K562 (cell line): Measurements from ENCODE around the gene SHISA5. TPM values are rescaled to one million over a fixed set of nuclear protein-coding genes. Genes with fewer than 3 reads are reported as not detected.

Experiments
- ATAC-seq: fragments of 200-7000 bp; cut with Tn5 transposase; 3 replicates; pipeline ENCODE4 v1.9.1; 2020; ENCODE audit warnings: moderate library complexity
- BruUV-seq: library from RNA; stranded (reverse); fragments of 400-500 nt; replicated peaks from 2 replicates; lab custom pipeline; 2021; lab: Mats Ljungman, UMichigan
- CTCF ChIA-PET: fragments of 300-600 bp; formaldehyde crosslinking; extraction: SDS; loops from one replicate; lab custom pipeline; 2021; ENCODE audit warnings: low intra/inter-chr PET ratio; lab: Yijun Ruan, JAX
- POLR2A ChIA-PET: fragments of 300-600, 350-650 bp; sonication (Branson Sonifier 250); formaldehyde crosslinking; extraction: SDS; loops from one replicate; lab custom pipeline; 2021; ENCODE audit warnings: antibody characterized with exemption, inconsistent platforms; lab: Yijun Ruan, JAX
- DNase-seq, 4 experiments: peaks; one replicate each; pipeline versions ENCODE4 v3.0.0 to v3.0.0-alpha.2; 2011 to 2018; ENCODE audit warnings: low spot score in 3 of 4, mixed read lengths in 3 of 4; ENCODE audit errors: extremely low read depth in 1 of 4
- FAIRE-seq: peaks from 2 replicates; lab custom pipeline; 2011; peaks lifted over from hg19 to GRCh38; lab: Jason Lieb, UNC
- H2AFZ ChIP-seq: 2 replicates; pipeline ENCODE4 v1.6.0; 2011; ENCODE audit warnings: low read depth, low read length, control low read depth, inconsistent platforms
- H3K27ac ChIP-seq: fragments of 200-600 bp; 3 replicates; pipeline ENCODE4 v1.8.0; 2011; ENCODE audit warnings: low read depth, mild to moderate bottlenecking, control low read depth, inconsistent platforms, low read length, moderate library complexity, mixed read lengths; ENCODE audit errors: extremely low read depth
- H3K27me3 ChIP-seq, 2 experiments: fragments of 300-600 bp in 1 of 2; 2 replicates in 1 of 2; 3 replicates in 1 of 2; pipeline versions ENCODE4 v1.6.0 to v1.8.0; 2011; ENCODE audit warnings: inconsistent platforms in 2 of 2, low read length in 2 of 2, mild to moderate bottlenecking in 1 of 2, mixed read lengths in 1 of 2, moderate library complexity in 1 of 2; ENCODE audit not compliant: control insufficient read depth in 2 of 2, insufficient read depth in 2 of 2
- H3K36me3 ChIP-seq: fragments of 300-600 bp; 3 replicates; pipeline ENCODE4 v1.8.0; 2011; ENCODE audit warnings: mild to moderate bottlenecking, low read length, inconsistent platforms; ENCODE audit not compliant: control insufficient read depth, insufficient read depth
- H3K4me1 ChIP-seq, 2 experiments: fragments of 200-600 bp in 1 of 2; replicated peaks in 1 of 2; 2 replicates in 1 of 2; 3 replicates in 1 of 2; pipeline versions ENCODE4 v1.5.1 to v1.8.0; 2011; ENCODE audit warnings: inconsistent platforms in 2 of 2, low read length in 2 of 2, mild to moderate bottlenecking in 1 of 2, mixed read lengths in 1 of 2, moderate library complexity in 1 of 2; ENCODE audit not compliant: control insufficient read depth in 2 of 2, insufficient read depth in 2 of 2
- H3K4me2 ChIP-seq: 2 replicates; pipeline ENCODE4 v1.6.1; 2011; ENCODE audit warnings: low read length, control low read depth, inconsistent platforms, mixed read lengths; ENCODE audit not compliant: insufficient read depth
- H3K4me3 ChIP-seq: fragments of 200-600 bp; sonication (generic), shearing (Covaris generic); 2 replicates; pipeline ENCODE4 v1.5.1; 2016; ENCODE audit warnings: control low read depth, inconsistent platforms
- H3K79me2 ChIP-seq: fragments of 200-600 bp; 3 replicates; pipeline ENCODE4 v1.8.0; 2011; ENCODE audit warnings: low read length, inconsistent platforms; ENCODE audit not compliant: control insufficient read depth, insufficient read depth
- H3K9ac ChIP-seq, 2 experiments: 2 replicates each; pipeline versions ENCODE4 v1.6.0 to v1.6.1; 2011; ENCODE audit warnings: low read depth in 2 of 2, low read length in 2 of 2, control low read depth in 1 of 2, inconsistent platforms in 1 of 2, mild to moderate bottlenecking in 1 of 2, mixed read lengths in 1 of 2; ENCODE audit not compliant: insufficient read depth in 1 of 2
- H3K9me1 ChIP-seq: one replicate; pipeline ENCODE4 v1.6.0; 2011; ENCODE audit warnings: inconsistent platforms, mild to moderate bottlenecking, low read length, moderate library complexity; ENCODE audit not compliant: control insufficient read depth, insufficient read depth
- H3K9me3 ChIP-seq: replicated peaks from 2 replicates; pipeline ENCODE4 v1.5.1; 2011; ENCODE audit warnings: low read depth, low read length, inconsistent platforms; ENCODE audit not compliant: control insufficient read depth, insufficient read depth
- H4K20me1 ChIP-seq: replicated peaks from 2 replicates; pipeline ENCODE4 v1.6.1; 2011; ENCODE audit warnings: low read length, inconsistent platforms, mixed read lengths; ENCODE audit not compliant: control insufficient read depth, insufficient read depth
- BRD9 ChIP-seq: fragments of 450-650 bp; IDR thresholded peaks from 2 replicates; pipeline ENCODE4 v1.6.1; 2018; ENCODE audit warnings: low read depth; ENCODE audit not compliant: partially characterized antibody
- BRF1 ChIP-seq: IDR thresholded peaks from 3 replicates; pipeline ENCODE4 v1.6.1; 2011; ENCODE audit warnings: borderline replicate concordance, mild to moderate bottlenecking; ENCODE audit not compliant: insufficient read length; ENCODE audit errors: extremely low read depth
- FOXA3 ChIP-seq, 2 experiments: fragments of 450-650 bp in 1 of 2; sonication (generic) in 1 of 2; formaldehyde crosslinking; IDR thresholded peaks in 1 of 2; conservative IDR thresholded peaks in 1 of 2; 2 replicates each; pipeline versions ENCODE4 v1.4.0 to v1.8.0; 2020 to 2022; ENCODE audit warnings: mild to moderate bottlenecking in 2 of 2, missing genetic modification reagents in 1 of 2
- KAT8 ChIP-seq: fragments of 450-650 bp; IDR thresholded peaks from 2 replicates; pipeline ENCODE4 v1.6.1; 2016; ENCODE audit warnings: low read depth, mild to moderate bottlenecking
- NONO ChIP-seq, 2 experiments: fragments of 200-400 bp in 1 of 2; fragments of 450-650 bp in 1 of 2; formaldehyde crosslinking in 1 of 2; IDR thresholded peaks; 2 replicates each; pipeline ENCODE4 v1.6.1; 2017; ENCODE audit warnings: low read depth in 2 of 2, mild to moderate bottlenecking in 2 of 2, moderate library complexity in 2 of 2, low read length in 1 of 2
- PRMT5 ChIP-seq: sonication (generic); formaldehyde crosslinking; IDR thresholded peaks from 2 replicates; pipeline ENCODE4 v1.5.0; 2020; ENCODE audit warnings: missing genetic modification reagents
- RB1 ChIP-seq: fragments of 450-650 bp; IDR thresholded peaks from 2 replicates; pipeline ENCODE4 v1.6.1; 2017; ENCODE audit warnings: low read depth, mild to moderate bottlenecking
- SAFB2 ChIP-seq: fragments of 200-400 bp; formaldehyde crosslinking; IDR thresholded peaks from 2 replicates; pipeline ENCODE4 v1.6.1; 2018; ENCODE audit warnings: borderline replicate concordance, low read length, low read depth, moderate library complexity; ENCODE audit not compliant: severe bottlenecking
- SIX5 ChIP-seq, 2 experiments: IDR thresholded peaks; 2 replicates each; pipeline ENCODE4 v1.6.1; 2011; ENCODE audit warnings: low read length in 2 of 2, borderline replicate concordance in 1 of 2, low read depth in 1 of 2, mild to moderate bottlenecking in 1 of 2, moderate library complexity in 1 of 2; ENCODE audit not compliant: insufficient read depth in 1 of 2
- TSHZ1 ChIP-seq: fragments of 250-450 bp; sonication (Bioruptor Pico); IDR thresholded peaks from 2 replicates; pipeline ENCODE4 v1.4.0; 2020; ENCODE audit warnings: mild to moderate bottlenecking, moderate library complexity
- ZBTB1 ChIP-seq: sonication (generic); formaldehyde crosslinking; IDR thresholded peaks from 2 replicates; pipeline ENCODE4 v1.8.1; 2023; ENCODE audit warnings: missing genetic modification reagents, low read depth, mild to moderate bottlenecking, borderline replicate concordance
- ZNF217 ChIP-seq: sonication (generic); formaldehyde crosslinking; IDR thresholded peaks from 2 replicates; pipeline ENCODE4 v1.8.0; 2022; ENCODE audit warnings: mild to moderate bottlenecking, missing genetic modification reagents
- ZNF764 ChIP-seq: fragments of 250-450 bp; sonication (Bioruptor Pico); IDR thresholded peaks from 2 replicates; pipeline ENCODE4 v1.4.0; 2020; ENCODE audit warnings: low read depth, mild to moderate bottlenecking, moderate library complexity
- WGBS: fragments of 100-300 bp; shearing (Covaris generic); methylation state at CpG from one replicate; pipeline ENCODE4 v1.1.6; 2016; ENCODE audit warnings: low coverage, mixed read lengths; ENCODE audit not compliant: insufficient coverage; ENCODE audit errors: missing lambda C conversion rate; 5-methylcytosine and 5-hydroxymethylcytosine counted together
- in situ Hi-C: fragments of 300-500 bp; cut with MboI; formaldehyde crosslinking; loops from 4 replicates; pipeline ENCODE4 v1.15.0; 2018; ENCODE audit warnings: inconsistent platforms, mixed read lengths
- intact Hi-C: fragments of 100-400 bp; cut with micrococcal nuclease; formaldehyde crosslinking; loops from 2 replicates; pipeline ENCODE4 v1.14.2; 2022
- polyA plus RNA-seq, 8 experiments: library from polyadenylated mRNA; depleted of rRNA in 4 of 8; stranded (reverse) in 5 of 8; unstranded in 3 of 8; fragments of >200 nt; fragmentation: Nextera tagmentation in 2 of 8; fragmentation: Illumina TruSeq in 1 of 8; extraction: Ambion mirVana in 2 of 8; extraction: Trizol in 1 of 8; gene quantifications; 2 replicates each; pipeline versions ENCODE4 v1.2.1 to v1.2.3, GENCODE V29; 2011 to 2014; ENCODE audit warnings: inconsistent platforms in 1 of 8, missing spikeins in 1 of 8
- total RNA-seq, 7 experiments: library from RNA; depleted of rRNA in 6 of 7; stranded (reverse); fragments of >200 nt in 6 of 7; fragmentation: Illumina TruSeq in 2 of 7; extraction: Trizol in 2 of 7; gene quantifications; 2 replicates each; pipeline versions ENCODE4 v1.2.1 to v1.2.3, GENCODE V29; 2011 to 2021; ENCODE audit warnings: low replicate concordance in 1 of 7
- TF ChIP-seq, protein P1 (sequence below): sonication (generic); IDR thresholded peaks from 2 replicates; pipeline ENCODE4 v1.6.1; 2016
- TF ChIP-seq, protein P2 (sequence below): fragments of 450-650 bp; IDR thresholded peaks from 2 replicates; pipeline ENCODE4 v1.6.1; 2016

The SHISA5 gene
- total and polyA plus RNA-seq, 9 of the 15 experiments (the other 6 are each of a cell fraction or from before 2014, with no cell fraction given), result 8.4 to 85.8 (median 56.1) TPM

DNA sequence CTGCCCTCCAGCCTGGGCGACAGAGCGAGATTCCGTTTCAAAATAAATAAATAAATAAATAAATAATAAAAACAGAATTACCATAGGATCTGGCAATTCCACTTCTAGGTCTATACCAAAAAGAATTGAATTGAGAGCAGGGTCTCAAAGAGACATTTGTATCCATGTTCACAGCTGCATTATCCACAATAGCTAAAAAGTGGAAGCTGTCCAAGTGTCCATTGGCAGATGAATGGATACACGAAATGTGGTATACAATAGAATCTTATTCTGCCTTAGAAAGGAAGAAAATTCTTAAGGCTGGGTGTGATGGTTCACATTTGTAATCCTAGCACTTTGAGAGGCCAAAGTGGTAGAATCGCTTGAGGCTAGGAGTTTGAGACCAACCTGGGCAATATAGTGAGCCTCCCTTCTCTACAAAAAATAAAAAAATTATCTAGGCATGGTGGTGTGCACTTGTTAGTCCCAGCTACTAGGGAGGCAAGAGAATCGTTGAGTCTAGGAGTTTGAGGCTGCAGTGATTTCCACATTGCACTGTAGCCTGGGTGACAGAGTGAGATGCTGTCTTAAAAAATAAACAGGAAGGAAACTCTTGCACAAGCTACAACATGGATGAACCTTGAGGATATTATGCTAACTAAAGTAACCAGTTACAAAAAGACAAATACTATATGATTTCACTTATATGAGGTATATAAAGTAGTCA, 28.4 kb upstream of the SHISA5 start:
- POLR2A ChIA-PET, result interaction anchor here (1.1 kb wide), 1 partner anchor 150 kb away, joined by 3 read pairs; no protein-coding TSS in a partner anchor
- no peak for FAIRE-seq
- no peak for TF ChIP-seq KAT8
- no peak for TF ChIP-seq NONO (IDR thresholded peaks at IDR 0.05; ENCODE audit: low read depth in 2 of 2, low read length in 1 of 2)
- no peak for TF ChIP-seq BRF1
- no peak for TF ChIP-seq TSHZ1 (CRISPR knock-in tag)
- TF ChIP-seq PRMT5 (CRISPR knock-in tag), result no peak
- TF ChIP-seq, protein P1, sequence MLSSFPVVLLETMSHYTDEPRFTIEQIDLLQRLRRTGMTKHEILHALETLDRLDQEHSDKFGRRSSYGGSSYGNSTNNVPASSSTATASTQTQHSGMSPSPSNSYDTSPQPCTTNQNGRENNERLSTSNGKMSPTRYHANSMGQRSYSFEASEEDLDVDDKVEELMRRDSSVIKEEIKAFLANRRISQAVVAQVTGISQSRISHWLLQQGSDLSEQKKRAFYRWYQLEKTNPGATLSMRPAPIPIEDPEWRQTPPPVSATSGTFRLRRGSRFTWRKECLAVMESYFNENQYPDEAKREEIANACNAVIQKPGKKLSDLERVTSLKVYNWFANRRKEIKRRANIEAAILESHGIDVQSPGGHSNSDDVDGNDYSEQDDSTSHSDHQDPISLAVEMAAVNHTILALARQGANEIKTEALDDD, result no peak
- TF ChIP-seq SIX5 (IDR thresholded peaks at IDR 0.05; ENCODE audit: borderline replicate concordance in 1 of 2, insufficient read depth in 1 of 2, low read depth in 1 of 2, low read length in 2 of 2), result no peak
- no peak for TF ChIP-seq SAFB2
- TF ChIP-seq ZNF764 (CRISPR knock-in tag), result no peak
- TF ChIP-seq ZBTB1 (CRISPR knock-in tag), result no peak
- TF ChIP-seq RB1, result no peak
- TF ChIP-seq FOXA3 (CRISPR knock-in tag; conservative IDR thresholded peaks at IDR 0.05 in 1 of 2, IDR thresholded peaks at IDR 0.05 in 1 of 2), result no peak
- TF ChIP-seq ZNF217 (CRISPR knock-in tag), result no peak
- no peak for TF ChIP-seq BRD9
- TF ChIP-seq, protein P2, sequence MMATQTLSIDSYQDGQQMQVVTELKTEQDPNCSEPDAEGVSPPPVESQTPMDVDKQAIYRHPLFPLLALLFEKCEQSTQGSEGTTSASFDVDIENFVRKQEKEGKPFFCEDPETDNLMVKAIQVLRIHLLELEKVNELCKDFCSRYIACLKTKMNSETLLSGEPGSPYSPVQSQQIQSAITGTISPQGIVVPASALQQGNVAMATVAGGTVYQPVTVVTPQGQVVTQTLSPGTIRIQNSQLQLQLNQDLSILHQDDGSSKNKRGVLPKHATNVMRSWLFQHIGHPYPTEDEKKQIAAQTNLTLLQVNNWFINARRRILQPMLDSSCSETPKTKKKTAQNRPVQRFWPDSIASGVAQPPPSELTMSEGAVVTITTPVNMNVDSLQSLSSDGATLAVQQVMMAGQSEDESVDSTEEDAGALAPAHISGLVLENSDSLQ, result no peak

More for the DNA sequence above, 28.4 kb upstream of the SHISA5 start:
- Histone ChIP-seq H3K27ac (no peak overlapping the region), H3K4me3 (no peak overlapping the region), H3K4me2 (no peak overlapping the region), H3K9ac (no peak overlapping the region), H3K9me3 (no peaks in the 10 kb centered on the region), H3K4me1 (no peaks in the 10 kb centered on the region), H3K9me1 (peaks cover 4% of the 10 kb centered on the region), H3K27me3 (no peaks in the 10 kb centered on the region), H3K36me3 (peaks cover 62% of the 10 kb centered on the region), H3K79me2 (no peaks in the 10 kb centered on the region), H4K20me1 (no peaks in the 10 kb centered on the region), H2AFZ (no peak overlapping the region)
- ATAC-seq (no peak), DNase-seq (no peak)
- intact Hi-C loops, result no loop called here
- WGBS, result 80% methylated on average over 6 of the region's 6 CpGs
- BruUV-seq, result no TSS peak
- CTCF ChIA-PET, result interaction anchor here (0.6 kb wide), 1 partner anchor 267 kb away, joined by 3 read pairs; no protein-coding TSS in a partner anchor
- in situ Hi-C loops, result no loop called here
